Liver (tissue), 9 donors: ENCODE measurements around the gene PGGHG. TPM values are rescaled to one million over a fixed set of nuclear protein-coding genes. Genes with fewer than 3 reads are reported as not detected.

Experiments
- DNase-seq: peaks from one replicate; pipeline ENCODE4 v3.0.0-alpha.2; 2017; ENCODE audit warnings: low spot score
- H3K27ac ChIP-seq, 2 donors: one replicate each; pipeline ENCODE4 v1.7.0; 2013; ENCODE audit warnings: inconsistent platforms in 2 of 2, low read length in 2 of 2, control low read depth in 1 of 2, low read depth in 1 of 2, mild to moderate bottlenecking in 1 of 2
- H3K27me3 ChIP-seq, 4 donors: one replicate each; pipeline versions ENCODE4 v1.6.1 to v1.7.0; 2013; ENCODE audit warnings: low read length in 3 of 4, inconsistent platforms in 1 of 4, mild to moderate bottlenecking in 1 of 4, moderate library complexity in 1 of 4; ENCODE audit not compliant: control insufficient read depth in 4 of 4, insufficient read depth in 4 of 4
- H3K36me3 ChIP-seq, 4 donors: one replicate each; pipeline versions ENCODE4 v1.6.1 to v1.7.0; 2013; ENCODE audit warnings: low read length in 3 of 4, mild to moderate bottlenecking in 3 of 4, low read depth in 1 of 4, moderate library complexity in 1 of 4; ENCODE audit not compliant: control insufficient read depth in 4 of 4, insufficient read depth in 3 of 4
- H3K4me1 ChIP-seq, 4 donors: one replicate each; pipeline versions ENCODE4 v1.6.1 to v1.7.0; 2013; ENCODE audit warnings: low read length in 3 of 4, mild to moderate bottlenecking in 3 of 4, moderate library complexity in 1 of 4; ENCODE audit not compliant: control insufficient read depth in 4 of 4, insufficient read depth in 4 of 4
- H3K4me3 ChIP-seq, 3 donors: one replicate each; pipeline versions ENCODE4 v1.6.1 to v1.7.0; 2013; ENCODE audit warnings: low read length in 3 of 3, control low read depth in 1 of 3, low read depth in 1 of 3, mild to moderate bottlenecking in 1 of 3
- H3K9ac ChIP-seq, 2 donors: one replicate each; pipeline ENCODE4 v1.7.0; 2013; ENCODE audit warnings: low read length in 2 of 2, mild to moderate bottlenecking in 2 of 2, moderate library complexity in 2 of 2, control low read depth in 1 of 2, low read depth in 1 of 2
- H3K9me3 ChIP-seq, 4 donors: one replicate each; pipeline versions ENCODE4 v1.6.1 to v1.7.0; 2013; ENCODE audit warnings: low read length in 3 of 4; ENCODE audit not compliant: control insufficient read depth in 4 of 4
- EGR1 ChIP-seq, 2 donors: IDR thresholded peaks; 2 replicates each; pipeline ENCODE4 v1.6.1; 2016 to 2018; ENCODE audit warnings: antibody characterized with exemption in 2 of 2, low read depth in 2 of 2
- FOXA2 ChIP-seq: IDR thresholded peaks from 2 replicates; pipeline ENCODE4 v1.6.1; 2016; ENCODE audit warnings: antibody characterized with exemption
- GABPA ChIP-seq, 2 donors: IDR thresholded peaks in 1 of 2; conservative IDR thresholded peaks in 1 of 2; 2 replicates each; pipeline ENCODE4 v1.6.1; 2016; ENCODE audit warnings: antibody characterized with exemption in 2 of 2, mild to moderate bottlenecking in 1 of 2, moderate library complexity in 1 of 2
- HNF4A ChIP-seq, 2 donors: conservative IDR thresholded peaks; 2 replicates each; pipeline ENCODE4 v1.6.1; 2016; ENCODE audit warnings: antibody characterized with exemption in 2 of 2, mild to moderate bottlenecking in 2 of 2
- HNF4G ChIP-seq: IDR thresholded peaks from 2 replicates; pipeline ENCODE4 v1.6.1; 2016; ENCODE audit warnings: antibody characterized with exemption
- JUND ChIP-seq, 2 donors: IDR thresholded peaks; 2 replicates each; pipeline ENCODE4 v1.6.1; 2016; ENCODE audit warnings: antibody characterized with exemption in 2 of 2
- MAX ChIP-seq: IDR thresholded peaks from 2 replicates; pipeline ENCODE4 v1.6.1; 2016; ENCODE audit warnings: antibody characterized with exemption
- NR2F2 ChIP-seq: IDR thresholded peaks from 2 replicates; pipeline ENCODE4 v1.6.1; 2016; ENCODE audit warnings: antibody characterized with exemption
- RAD21 ChIP-seq, 2 donors: IDR thresholded peaks; 2 replicates each; pipeline ENCODE4 v1.6.1; 2016; ENCODE audit warnings: antibody characterized with exemption in 2 of 2, mild to moderate bottlenecking in 2 of 2
- RXRA ChIP-seq, 2 donors: IDR thresholded peaks; 2 replicates each; pipeline ENCODE4 v1.6.1; 2017 to 2018; ENCODE audit warnings: antibody characterized with exemption in 2 of 2, mild to moderate bottlenecking in 1 of 2
- SP1 ChIP-seq: IDR thresholded peaks from 2 replicates; pipeline ENCODE4 v1.6.1; 2018; ENCODE audit warnings: antibody characterized with exemption, mild to moderate bottlenecking
- TAF1 ChIP-seq: conservative IDR thresholded peaks from 2 replicates; pipeline ENCODE4 v1.6.1; 2016; ENCODE audit warnings: antibody characterized with exemption, mild to moderate bottlenecking
- YY1 ChIP-seq: IDR thresholded peaks from 2 replicates; pipeline ENCODE4 v1.6.1; 2016; ENCODE audit warnings: antibody characterized with exemption, mild to moderate bottlenecking
- WGBS: extraction: QIAGEN DNeasy Blood & Tissue Kit; methylation state at CpG from one replicate; pipeline ENCODE4 v1.1.7; 2013; 5-methylcytosine and 5-hydroxymethylcytosine counted together
- polyA plus RNA-seq, 2 donors: library from polyadenylated mRNA; stranded (reverse) in 1 of 2; unstranded in 1 of 2; fragments of 200-250 nt in 1 of 2; fragments of >200 nt in 1 of 2; fragmentation: Nextera tagmentation in 1 of 2; extraction: Ambion mirVana in 1 of 2; gene quantifications; one replicate each; pipeline versions ENCODE4 v1.2.1 to v1.2.3, GENCODE V29; 2013 to 2015
- total RNA-seq, 2 donors: library from RNA; depleted of rRNA; stranded (reverse); fragments of >200 nt; gene quantifications; one replicate each; pipeline ENCODE4 v1.2.3, GENCODE V29; 2014
- TF ChIP-seq, protein P1 (sequence below): IDR thresholded peaks from 2 replicates; pipeline ENCODE4 v1.6.1; 2016; ENCODE audit warnings: antibody characterized with exemption
- TF ChIP-seq, protein P2 (sequence below): IDR thresholded peaks from 2 replicates; pipeline ENCODE4 v1.6.1; 2016; ENCODE audit warnings: antibody characterized with exemption
- TF ChIP-seq, protein P3 (sequence below): IDR thresholded peaks from 2 replicates; pipeline ENCODE4 v1.6.1; 2016; ENCODE audit warnings: antibody characterized with exemption, mild to moderate bottlenecking
- TF ChIP-seq, protein P4 (sequence below): fragments of 150-350 bp; IDR thresholded peaks from 2 replicates; pipeline ENCODE4 v1.5.1; 2017; ENCODE audit warnings: improper control_type of control experiment, low read depth, low read length; ENCODE audit not compliant: missing input control
- donor health status: healthy.
- donor health status: healthy.
- donor health status: healthy.
- donor health status: healthy.
- donor health status: healthy.

Gene PGGHG
- total and polyA plus RNA-seq, 4 donors, result 1.3 to 11.4 (median 7.5) TPM

- no peak overlapping the region for H3K9ac ChIP-seq
- H3K27me3 ChIP-seq, result no peaks in the 10 kb centered on the region
- H3K4me3 ChIP-seq, result no peak overlapping the region
- H3K4me1 ChIP-seq, result peaks cover 5 to 41% (median 28%) of the 10 kb centered on the region in 4 donors
- TF ChIP-seq GABPA (IDR thresholded peaks at IDR 0.05 in 1 of 2, conservative IDR thresholded peaks at IDR 0.05 in 1 of 2) (no peak), FOXA2 (no peak), JUND (IDR thresholded peaks at IDR 0.05) (no peak), MAX (no peak), SP1 (no peak), RAD21 (IDR thresholded peaks at IDR 0.05) (no peak), YY1 (no peak), RXRA (IDR thresholded peaks at IDR 0.05) (no peak), HNF4G (no peak)
- TF ChIP-seq, protein P1, sequence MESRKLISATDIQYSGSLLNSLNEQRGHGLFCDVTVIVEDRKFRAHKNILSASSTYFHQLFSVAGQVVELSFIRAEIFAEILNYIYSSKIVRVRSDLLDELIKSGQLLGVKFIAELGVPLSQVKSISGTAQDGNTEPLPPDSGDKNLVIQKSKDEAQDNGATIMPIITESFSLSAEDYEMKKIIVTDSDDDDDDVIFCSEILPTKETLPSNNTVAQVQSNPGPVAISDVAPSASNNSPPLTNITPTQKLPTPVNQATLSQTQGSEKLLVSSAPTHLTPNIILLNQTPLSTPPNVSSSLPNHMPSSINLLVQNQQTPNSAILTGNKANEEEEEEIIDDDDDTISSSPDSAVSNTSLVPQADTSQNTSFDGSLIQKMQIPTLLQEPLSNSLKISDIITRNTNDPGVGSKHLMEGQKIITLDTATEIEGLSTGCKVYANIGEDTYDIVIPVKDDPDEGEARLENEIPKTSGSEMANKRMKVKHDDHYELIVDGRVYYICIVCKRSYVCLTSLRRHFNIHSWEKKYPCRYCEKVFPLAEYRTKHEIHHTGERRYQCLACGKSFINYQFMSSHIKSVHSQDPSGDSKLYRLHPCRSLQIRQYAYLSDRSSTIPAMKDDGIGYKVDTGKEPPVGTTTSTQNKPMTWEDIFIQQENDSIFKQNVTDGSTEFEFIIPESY, result no peak
- TF ChIP-seq, protein P2, sequence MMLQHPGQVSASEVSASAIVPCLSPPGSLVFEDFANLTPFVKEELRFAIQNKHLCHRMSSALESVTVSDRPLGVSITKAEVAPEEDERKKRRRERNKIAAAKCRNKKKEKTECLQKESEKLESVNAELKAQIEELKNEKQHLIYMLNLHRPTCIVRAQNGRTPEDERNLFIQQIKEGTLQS, result no peak
- TF ChIP-seq, protein P3, sequence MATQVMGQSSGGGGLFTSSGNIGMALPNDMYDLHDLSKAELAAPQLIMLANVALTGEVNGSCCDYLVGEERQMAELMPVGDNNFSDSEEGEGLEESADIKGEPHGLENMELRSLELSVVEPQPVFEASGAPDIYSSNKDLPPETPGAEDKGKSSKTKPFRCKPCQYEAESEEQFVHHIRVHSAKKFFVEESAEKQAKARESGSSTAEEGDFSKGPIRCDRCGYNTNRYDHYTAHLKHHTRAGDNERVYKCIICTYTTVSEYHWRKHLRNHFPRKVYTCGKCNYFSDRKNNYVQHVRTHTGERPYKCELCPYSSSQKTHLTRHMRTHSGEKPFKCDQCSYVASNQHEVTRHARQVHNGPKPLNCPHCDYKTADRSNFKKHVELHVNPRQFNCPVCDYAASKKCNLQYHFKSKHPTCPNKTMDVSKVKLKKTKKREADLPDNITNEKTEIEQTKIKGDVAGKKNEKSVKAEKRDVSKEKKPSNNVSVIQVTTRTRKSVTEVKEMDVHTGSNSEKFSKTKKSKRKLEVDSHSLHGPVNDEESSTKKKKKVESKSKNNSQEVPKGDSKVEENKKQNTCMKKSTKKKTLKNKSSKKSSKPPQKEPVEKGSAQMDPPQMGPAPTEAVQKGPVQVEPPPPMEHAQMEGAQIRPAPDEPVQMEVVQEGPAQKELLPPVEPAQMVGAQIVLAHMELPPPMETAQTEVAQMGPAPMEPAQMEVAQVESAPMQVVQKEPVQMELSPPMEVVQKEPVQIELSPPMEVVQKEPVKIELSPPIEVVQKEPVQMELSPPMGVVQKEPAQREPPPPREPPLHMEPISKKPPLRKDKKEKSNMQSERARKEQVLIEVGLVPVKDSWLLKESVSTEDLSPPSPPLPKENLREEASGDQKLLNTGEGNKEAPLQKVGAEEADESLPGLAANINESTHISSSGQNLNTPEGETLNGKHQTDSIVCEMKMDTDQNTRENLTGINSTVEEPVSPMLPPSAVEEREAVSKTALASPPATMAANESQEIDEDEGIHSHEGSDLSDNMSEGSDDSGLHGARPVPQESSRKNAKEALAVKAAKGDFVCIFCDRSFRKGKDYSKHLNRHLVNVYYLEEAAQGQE, result no peak
- no peak for DNase-seq
- no peak overlapping the region for H3K27ac ChIP-seq
- 91% methylated on average over 24 of the region's 24 CpGs for WGBS
- no peaks in the 10 kb centered on the region for H3K36me3 ChIP-seq
- no peaks in the 10 kb centered on the region for H3K9me3 ChIP-seq
These were observed 4.6 kb upstream of the PGGHG start for GRCh38 chr11:284105-285020.

GRCh38 chr11:285021-285893 is 3.7 kb upstream of the PGGHG start:
- no peak for DNase-seq
- H3K27me3 ChIP-seq, result no peaks in the 10 kb centered on the region
- WGBS, result 92% methylated on average over 29 of the region's 29 CpGs
- TF ChIP-seq, protein P1, result no peak
- TF ChIP-seq, protein P4, sequence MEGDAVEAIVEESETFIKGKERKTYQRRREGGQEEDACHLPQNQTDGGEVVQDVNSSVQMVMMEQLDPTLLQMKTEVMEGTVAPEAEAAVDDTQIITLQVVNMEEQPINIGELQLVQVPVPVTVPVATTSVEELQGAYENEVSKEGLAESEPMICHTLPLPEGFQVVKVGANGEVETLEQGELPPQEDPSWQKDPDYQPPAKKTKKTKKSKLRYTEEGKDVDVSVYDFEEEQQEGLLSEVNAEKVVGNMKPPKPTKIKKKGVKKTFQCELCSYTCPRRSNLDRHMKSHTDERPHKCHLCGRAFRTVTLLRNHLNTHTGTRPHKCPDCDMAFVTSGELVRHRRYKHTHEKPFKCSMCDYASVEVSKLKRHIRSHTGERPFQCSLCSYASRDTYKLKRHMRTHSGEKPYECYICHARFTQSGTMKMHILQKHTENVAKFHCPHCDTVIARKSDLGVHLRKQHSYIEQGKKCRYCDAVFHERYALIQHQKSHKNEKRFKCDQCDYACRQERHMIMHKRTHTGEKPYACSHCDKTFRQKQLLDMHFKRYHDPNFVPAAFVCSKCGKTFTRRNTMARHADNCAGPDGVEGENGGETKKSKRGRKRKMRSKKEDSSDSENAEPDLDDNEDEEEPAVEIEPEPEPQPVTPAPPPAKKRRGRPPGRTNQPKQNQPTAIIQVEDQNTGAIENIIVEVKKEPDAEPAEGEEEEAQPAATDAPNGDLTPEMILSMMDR, result no peak
- TF ChIP-seq RXRA (IDR thresholded peaks at IDR 0.05), result no peak
- no peak for TF ChIP-seq FOXA2
- TF ChIP-seq GABPA (IDR thresholded peaks at IDR 0.05 in 1 of 2, conservative IDR thresholded peaks at IDR 0.05 in 1 of 2), result no peak
- no peak for TF ChIP-seq TAF1
- TF ChIP-seq NR2F2, result no peak
- TF ChIP-seq EGR1 (IDR thresholded peaks at IDR 0.05; ENCODE audit: low read depth in 2 of 2), result no peak
- no peak for TF ChIP-seq HNF4A (conservative IDR thresholded peaks at IDR 0.05)

More at GRCh38 chr11:285021-285893, 3.7 kb upstream of the PGGHG start:
- Histone ChIP-seq H3K9ac (no peak overlapping the region), H3K27ac (no peak overlapping the region), H3K4me3 (no peak overlapping the region), H3K4me1 (peaks cover 5 to 38% (median 26%) of the 10 kb centered on the region in 4 donors), H3K9me3 (no peaks in the 10 kb centered on the region), H3K36me3 (no peaks in the 10 kb centered on the region)
